Upper lobe of left lung (tissue), 4 donors: Measurements from ENCODE around the gene H2AZ2.

Experiments used
- CTCF ChIP-seq, 6 experiments: fragments of 450-650 bp in 4 of 6; fragments of 200-600 bp in 2 of 6; sonication (generic) in 2 of 6; IDR thresholded peaks; one replicate each; pipeline ENCODE4 v1.5.1; 2016 to 2019; ENCODE audit warnings: antibody characterized with exemption in 6 of 6
- EP300 ChIP-seq, 4 donors: sonication (generic); formaldehyde crosslinking; IDR thresholded peaks; one replicate each; pipeline ENCODE4 v1.5.1; 2017; ENCODE audit warnings: antibody characterized with exemption in 4 of 4, control low read depth in 2 of 4
- POLR2A ChIP-seq, 4 donors: fragments of 450-650 bp; IDR thresholded peaks; one replicate each; pipeline ENCODE4 v1.5.1; 2016 to 2017; ENCODE audit warnings: antibody characterized with exemption in 4 of 4, mild to moderate bottlenecking in 2 of 4

GRCh38 chr7:44882899-44883298 is 35.0 kb upstream of the H2AZ2 start:
- TF ChIP-seq CTCF (IDR thresholded peaks at IDR 0.05): no peak
- TF ChIP-seq POLR2A (IDR thresholded peaks at IDR 0.05): no peak
- TF ChIP-seq EP300 (IDR thresholded peaks at IDR 0.05): no peak
